EH (cell line): ENCODE measurements around the gene OAS2.
A peak's percentile ranks its signal among the peaks of the same experiment; 100 is the strongest.

Source experiments
- DNase-seq: peaks from one replicate; pipeline ENCODE4 v3.0.0-alpha.2; 2015; ENCODE audit warnings: low read depth

Gene OAS2

DNA sequence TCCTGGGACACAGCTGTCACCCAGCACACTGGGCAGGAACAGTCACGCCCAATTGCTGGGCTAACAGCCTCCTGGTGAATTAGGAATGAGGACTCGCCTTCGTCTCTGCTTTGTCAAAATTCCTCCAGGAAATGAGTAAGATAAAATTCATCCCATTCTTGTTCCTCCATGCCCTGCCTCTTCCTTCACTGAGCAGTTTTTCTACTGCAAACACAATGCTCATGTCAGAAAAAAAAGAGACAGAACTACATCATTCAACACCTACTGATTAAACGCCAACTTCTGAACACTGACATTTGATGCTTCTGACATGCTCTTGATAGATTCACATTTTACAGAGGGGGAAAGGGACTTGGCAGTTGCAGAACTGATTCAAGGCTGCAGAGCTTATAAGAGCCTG is 40.7 kb downstream of the OAS2 start:
- DNase-seq = peak; percentile 48

DNA sequence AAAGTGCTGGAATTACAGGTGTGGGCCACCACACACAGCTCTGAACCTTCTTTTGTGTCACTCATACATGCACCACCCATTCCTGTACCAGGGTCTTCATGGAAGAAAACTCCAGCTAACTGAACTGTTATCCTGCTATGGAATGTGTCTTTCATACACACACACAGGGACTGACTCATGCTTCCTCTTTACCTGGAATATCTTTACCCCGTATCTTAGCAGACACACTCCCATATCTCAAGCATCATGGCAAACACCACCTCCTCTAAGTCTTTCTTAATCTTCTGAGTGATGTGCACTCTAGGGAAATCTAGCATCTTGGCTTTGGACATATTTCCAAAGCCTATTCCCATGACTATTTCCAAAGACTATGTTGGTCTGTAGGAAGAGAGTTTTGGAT is 43.2 kb downstream of the OAS2 start:
- DNase-seq = no peak

DNA sequence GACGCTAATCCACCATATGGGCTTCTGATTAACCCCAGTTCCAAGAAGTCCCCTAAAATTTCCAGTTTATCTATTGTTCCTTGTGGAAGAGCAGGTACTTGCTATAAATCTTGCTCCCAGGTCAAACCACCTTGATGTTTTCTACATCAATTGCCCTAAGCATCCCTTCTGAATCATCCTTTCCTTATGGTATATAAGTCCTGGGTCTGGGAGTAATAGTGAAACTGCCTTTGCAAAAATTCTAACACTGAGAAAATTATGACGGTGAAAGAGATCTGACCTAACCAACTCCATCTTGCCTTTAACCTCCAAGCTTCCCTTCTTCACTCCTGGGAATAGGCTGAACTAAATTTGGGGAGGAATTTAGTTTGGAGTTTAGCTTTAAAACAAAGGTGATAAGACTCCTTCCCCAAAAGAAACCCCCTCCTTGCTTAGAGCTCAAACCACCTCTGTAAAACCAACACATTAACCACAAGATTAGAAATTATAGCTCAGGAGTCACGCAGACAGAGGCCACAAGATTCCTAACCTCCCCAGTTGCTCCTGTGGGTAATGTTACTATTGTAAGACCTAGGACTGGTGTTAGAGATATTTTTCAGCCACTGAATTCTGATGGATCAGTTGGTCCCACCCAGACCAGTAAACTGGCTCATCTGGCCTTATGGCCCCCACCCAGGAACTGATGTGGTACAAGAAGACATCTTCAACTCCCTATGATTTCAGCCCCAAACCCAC is 44.4 kb downstream of the OAS2 start:
- no peak for DNase-seq

DNA sequence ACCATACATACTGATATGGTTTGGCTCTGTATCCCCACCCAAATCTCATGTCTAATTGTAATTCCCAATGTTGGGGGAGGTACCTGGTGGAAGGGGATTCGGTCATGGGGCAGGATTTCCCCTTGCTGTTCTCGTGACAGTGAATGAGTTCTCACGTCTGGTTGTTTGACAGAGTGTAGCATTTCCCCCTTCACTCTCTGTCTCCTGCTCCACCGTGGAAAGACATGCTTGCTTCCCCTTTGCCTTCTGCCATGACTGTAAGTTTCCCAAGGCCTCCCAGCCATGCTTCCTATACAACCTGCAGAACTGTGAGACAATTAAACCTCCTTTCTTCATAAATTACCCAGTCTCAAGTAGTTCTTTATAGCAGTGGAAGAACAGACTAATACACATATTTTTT is 49.4 kb downstream of the OAS2 start:
- DNase-seq = no peak

DNA sequence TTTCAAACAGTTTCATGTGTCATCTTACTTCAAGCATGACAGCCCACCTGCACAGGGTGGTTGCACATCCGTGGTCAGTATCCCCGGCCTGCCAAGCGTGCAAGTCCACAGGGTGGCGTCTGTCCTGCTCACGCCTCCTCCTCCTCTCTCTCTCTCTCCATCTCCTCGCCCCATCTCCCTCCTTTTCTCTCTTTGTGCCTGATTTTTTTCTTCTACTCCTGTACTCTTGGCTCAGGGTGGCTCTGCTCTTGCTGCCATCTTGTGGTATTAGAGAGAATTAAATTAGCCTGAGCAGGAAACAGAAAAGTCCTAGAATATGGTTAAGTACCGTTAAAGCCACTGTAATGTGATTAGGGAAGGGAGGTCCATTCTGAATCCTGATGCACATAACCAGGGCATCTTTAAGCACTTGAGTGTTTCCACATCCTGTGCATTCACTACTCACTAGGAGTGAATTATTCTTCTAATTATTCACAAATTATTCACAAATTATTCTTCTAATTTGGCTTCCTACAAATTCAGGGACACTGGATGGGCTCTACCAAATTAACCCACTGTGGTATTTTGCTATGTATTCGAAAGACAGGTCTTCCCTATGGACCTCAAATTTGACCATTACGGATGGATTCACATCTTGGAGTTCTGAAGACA is 52.7 kb downstream of the OAS2 start:
- DNase-seq = peak; percentile 69

DNA sequence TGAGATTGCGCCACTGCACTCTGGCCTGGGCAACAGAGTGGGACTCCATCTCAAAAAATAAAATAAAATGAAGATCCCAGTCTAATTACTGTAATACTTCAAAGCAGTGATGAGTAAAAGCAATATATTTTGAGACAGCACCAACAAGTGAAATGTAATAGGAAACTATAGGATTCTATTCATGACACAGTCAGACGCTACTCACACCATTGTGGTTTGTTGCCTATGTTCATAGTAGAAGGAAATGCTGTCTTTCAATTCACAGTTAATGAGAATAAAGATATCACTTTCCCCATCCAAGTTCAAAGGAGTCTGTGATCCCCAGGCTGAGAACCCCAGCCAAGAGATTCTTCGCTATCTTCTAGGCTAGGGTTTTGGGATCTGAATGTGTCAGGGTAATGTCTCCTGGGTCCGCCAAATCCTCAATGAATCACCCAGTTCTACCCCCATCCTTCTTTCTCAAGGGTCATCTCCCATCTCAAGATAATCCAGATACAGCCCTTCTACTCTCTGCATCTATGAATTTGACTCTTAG is 61.7 kb downstream of the OAS2 start:
- DNase-seq = no peak

DNA sequence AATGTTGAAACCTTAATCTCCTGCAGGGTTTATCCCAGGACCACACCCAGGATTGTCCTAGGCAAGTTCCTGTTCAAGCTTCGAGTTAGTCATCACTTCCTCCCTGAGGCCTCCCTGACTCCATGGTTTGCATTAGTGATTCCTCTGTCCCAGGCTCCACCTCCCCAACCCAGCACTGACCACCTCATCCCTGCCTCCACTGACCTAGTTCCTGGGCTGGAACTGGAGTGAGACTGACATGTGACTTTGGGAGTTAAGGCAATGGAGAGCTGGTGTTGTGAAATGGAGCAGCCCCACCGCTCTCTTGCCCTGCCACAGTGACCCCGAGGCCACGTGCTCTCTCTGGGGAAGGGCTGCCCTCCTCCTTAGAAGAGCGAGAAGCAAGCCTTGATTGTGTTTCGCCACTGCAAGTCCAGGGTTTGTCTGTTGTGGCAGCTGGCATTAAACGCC is 62.4 kb downstream of the OAS2 start:
- peak; percentile 64 for DNase-seq

DNA sequence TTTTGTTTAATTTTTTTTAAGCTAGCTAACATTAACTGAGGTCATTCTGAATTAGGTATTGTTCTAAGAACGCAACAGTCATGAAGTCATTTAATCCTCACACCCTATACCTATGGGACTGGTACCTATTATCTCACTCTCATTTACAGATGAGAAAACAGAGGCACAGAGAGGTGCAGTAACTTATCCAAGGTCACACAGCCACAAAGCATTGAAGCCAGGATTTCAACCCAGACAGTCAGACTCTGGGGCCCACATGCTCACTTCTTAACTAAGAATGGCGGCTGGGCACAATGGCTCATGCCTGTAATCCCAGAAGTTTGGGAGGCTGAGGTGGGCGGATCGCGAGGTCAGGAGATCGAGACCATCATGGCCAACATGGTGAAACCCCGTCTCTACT is 63.2 kb downstream of the OAS2 start:
- DNase-seq = no peak

DNA sequence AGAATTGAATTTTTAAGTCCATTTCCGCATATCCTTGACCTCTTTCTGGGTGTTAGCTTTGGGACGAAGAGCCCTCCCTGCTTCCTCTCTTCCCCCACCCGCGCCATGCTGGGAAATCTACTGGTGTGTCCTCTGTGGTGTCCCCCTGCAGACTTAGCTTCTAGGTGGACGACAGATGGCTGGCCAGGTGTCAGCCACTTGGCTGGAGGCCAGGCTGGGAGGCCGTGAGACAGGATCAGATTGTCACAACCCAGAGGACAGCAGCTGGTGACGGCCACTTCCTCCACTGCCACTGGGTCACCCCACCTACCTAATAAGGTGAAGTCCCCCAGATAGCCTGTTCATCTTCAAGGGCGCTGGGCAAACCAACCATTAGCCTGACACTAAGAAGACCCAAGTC is 64.9 kb downstream of the OAS2 start:
- DNase-seq = no peak

DNA sequence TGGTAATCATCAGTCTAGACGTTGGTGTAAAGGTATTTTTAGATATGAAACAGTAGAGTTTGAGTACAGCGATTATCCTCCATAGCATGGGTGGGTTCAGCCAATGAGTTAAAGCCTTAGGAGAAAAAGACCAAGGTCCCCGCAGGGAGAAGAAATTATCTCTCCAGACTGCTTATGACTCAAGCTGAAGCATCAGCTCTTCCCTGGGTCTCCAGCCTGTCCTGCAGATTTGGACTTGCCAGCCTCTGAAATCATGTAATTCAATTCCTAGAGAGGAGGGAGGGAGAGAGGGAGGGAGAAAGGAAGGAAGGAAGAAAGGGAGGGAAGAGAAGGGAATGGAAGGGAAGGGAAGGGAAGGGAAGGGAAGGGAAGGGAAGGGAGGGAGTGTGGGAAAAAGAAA is 66.2 kb downstream of the OAS2 start:
- DNase-seq = no peak

DNA sequence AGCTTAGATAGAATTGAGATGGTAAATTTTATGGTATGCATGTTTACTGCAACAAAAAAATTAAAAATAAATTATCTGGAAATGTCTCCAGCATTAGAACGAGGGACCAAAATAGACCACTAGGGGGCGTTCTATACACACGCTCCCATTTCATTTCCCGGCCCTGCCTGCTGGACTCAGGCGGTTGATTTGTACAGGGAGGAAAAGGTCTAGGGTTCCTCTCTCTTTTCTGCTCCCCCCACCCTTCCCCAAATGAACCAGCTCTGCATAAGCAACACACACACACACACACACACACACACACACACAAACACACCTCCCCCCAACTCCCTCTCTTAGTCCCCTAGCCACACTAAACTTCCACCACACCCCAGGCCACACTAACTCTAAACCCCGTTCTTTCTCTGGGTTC is 70.4 kb downstream of the OAS2 start:
- peak; percentile 64 for DNase-seq

DNA sequence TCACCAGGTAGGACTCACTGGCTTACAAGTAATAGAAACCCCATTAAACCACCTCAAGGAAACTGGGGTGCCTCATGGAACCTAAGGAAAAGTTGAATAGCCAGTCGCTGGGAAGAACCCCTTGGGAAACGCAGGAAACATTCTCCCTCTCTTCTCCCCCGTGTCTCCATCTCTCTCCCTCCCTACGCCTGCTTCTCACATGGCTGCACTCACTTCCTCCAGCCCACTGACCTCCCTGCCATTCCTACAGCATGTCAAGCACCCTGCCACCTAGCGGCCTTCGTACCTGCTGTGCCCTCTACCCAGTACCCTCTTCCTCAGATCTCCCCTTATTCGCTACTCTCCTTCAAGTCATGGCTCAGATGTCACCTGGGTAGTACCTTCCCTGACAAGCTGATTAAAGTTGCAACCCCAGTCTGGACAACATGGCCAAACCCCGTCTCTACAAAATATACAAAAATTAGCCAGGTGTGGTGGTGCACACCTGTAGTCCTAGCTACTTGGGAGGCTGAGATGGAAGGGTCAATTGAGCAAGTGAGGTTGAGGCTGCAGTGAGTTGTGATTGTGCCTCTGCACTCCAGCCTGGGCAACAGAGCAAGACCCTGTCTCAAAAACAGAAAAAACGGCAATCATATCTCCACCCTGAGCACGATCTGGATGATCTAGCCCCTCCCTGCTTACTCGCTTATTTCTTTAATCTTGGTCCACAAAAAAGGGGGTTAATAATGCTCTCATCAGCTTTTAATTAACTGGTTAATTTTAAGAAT is 71.8 kb downstream of the OAS2 start:
- DNase-seq = peak; percentile 15

DNA sequence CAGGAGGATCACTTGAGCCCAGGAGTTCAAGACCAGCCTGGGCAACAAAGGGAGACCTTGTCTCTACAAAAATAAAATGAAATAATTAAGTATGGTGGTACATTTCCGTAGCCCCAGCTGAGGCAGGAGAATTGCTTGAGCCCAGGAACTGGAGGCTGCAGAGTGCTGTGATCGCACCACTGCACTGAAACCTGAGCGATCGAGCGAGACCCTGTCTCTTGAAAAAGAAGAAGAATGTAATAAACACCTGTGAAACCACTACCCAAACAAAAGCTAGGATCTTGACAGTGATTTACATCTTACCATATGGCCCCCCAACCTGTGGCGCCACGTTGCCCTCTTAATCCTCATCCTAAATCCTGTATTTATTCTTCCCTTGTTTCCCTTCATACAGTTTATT is 72.5 kb downstream of the OAS2 start:
- DNase-seq = no peak

DNA sequence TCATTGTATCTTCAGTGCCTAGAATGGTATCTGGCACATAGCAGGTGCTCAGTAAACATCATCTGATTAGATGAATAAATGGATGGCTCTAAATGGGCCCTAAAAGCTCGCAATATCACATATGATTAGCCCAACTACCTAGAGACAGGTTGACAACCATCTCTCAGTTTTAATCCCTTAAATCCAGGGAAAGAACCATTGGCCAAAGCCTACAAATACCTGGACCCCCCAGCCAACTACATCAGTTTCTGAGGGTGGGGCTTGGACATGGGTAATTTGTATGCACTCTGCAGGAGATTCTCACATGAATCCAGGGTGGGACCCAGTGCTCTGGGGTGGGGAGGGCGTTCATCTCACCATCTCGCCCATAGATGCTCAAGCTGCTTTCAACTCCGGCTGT is 73.4 kb downstream of the OAS2 start:
- no peak for DNase-seq

DNA sequence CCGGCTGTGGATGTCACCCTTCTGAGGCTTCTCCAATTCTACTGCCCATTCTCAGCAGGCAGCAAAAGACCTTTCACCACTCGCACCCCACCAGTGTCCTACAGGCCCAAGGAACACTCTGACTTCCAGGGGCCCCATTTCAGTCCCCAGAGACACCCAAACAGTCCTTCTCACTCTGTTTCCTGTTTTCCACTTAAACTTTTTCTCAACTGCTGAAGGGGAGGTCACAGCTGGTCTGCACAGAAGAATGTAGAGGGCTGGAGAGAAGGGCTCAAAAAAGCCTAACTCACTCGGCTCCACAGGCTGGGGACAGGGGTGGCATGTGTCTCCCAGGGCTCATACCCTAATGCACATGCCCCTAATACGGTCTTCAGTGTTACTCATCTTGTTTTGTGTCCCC is 74.0 kb downstream of the OAS2 start:
- DNase-seq = no peak

DNA sequence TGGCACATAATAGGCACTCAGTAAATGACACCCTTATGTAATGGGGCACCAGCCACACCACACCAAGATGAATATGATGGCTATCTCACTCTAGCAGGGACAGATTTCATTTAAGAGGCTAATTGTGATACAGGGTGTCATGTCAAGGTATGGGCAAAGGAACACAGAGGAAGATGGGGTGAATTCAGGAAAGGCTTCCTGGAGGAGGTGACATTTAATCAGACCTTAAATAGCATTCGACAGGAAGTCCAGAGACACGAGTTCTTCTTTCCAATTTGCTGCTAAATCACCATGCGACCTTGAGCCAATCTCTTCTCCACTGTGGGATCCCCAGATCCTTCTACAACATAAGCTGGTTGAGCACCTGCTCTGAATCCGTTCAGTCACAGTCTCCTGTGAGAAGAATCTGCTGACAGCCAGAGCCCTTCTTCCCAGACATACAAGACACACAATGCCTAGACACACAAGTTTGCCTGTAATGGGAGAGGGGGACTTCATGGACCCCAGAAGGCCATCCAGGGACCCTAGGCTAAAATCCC is 76.7 kb downstream of the OAS2 start:
- DNase-seq = no peak

DNA sequence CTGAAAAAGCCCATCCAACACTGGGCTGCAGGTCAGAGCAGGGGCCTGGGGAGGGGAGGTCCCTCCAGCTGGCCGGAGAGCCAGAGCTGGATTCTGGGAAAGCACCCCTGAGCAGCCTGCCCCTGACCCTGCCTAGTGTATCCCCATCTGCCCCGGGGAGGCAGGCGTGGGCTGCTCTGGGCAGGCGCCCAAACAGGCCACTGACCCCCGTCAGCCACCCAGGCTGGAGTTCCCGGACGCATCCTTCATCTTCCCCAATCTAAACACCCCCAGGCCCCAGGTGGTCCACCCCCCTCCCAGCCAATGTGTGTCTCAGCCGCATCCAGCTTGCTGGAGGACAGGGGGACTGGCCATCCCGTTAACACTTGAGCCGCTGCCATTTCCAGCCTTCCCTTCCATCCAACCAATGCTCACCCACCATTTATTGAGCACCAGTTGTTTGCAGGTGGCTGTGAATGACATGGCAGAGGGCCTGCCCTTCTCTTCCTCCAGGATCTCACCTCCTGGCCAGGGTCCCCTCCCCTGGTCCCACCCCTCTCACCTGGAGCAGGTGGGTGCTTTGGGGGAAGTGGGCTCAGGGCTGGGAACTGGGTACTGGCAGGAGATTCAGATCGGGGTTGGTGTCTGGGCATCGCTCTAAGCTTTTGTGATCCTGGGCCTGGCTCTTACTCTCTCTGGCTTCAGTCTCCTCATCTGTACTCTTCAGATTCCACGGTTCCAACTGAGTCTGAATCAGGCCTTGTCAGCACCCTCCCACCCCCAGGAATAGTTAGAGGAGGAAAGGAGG is 77.5 kb downstream of the OAS2 start:
- no peak for DNase-seq

DNA sequence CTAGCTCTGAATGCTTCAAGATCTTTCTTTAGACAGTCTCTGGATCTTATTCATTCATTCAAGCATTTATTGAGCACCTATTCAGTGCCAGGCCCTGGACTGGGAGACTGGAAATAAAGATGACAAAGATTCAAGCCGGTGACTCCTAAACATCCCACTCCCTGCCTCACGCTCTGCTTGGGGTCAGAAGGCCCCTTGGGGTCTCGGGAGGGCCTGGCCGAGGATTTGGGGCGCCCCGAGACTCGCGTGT is 78.0 kb downstream of the OAS2 start:
- no peak for DNase-seq

DNA sequence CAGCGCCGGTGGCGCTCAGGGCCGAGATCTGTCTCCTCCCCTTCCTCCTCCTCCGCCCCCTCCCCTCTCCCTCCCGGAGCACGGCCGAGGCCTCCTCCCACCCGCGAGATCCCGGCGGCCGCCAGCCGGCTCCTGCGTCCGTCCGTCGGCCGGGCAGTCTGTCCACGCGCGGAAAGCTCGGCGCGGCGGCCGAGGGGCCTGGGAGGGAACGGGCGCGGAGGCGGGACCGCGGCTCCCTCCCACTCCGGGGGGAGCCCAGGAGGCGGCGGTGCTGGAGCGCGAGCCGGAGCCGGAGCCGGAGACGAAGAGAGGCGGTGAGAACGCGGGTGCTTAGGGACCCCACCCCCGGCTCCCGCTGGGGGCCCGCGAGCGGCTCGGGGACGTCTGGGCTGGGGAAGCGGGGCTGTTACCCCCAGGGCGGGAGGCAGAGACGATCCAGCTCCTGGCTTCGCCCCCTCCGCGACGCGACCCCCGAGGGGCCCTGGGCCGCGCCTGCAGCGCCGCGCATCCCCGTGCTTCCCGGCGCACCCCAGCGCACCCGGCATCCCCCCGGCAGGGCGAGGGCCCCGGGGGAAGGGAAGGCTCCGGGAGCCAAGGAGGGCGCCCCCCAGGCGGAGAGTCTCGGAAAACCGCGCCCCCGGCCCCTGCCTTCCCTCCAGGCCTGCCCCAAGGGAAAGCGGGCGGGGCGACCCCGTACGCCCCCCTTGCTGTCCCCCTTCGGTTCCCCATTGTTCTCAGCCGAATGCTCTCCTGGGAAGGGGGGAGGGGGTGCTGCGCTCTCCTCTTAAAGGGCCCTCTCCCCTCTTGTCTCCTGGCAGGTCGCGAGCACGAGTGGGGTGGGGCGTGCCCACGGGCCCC is 78.5 kb downstream of the OAS2 start, which contains the start of gene DTX1:
Gene DTX1, plus strand, starts transcription at position 100 of the 858 bp plus-strand sequence. CDS start 1,463 bp downstream, outside the sequence.
- no peak for DNase-seq

DNA sequence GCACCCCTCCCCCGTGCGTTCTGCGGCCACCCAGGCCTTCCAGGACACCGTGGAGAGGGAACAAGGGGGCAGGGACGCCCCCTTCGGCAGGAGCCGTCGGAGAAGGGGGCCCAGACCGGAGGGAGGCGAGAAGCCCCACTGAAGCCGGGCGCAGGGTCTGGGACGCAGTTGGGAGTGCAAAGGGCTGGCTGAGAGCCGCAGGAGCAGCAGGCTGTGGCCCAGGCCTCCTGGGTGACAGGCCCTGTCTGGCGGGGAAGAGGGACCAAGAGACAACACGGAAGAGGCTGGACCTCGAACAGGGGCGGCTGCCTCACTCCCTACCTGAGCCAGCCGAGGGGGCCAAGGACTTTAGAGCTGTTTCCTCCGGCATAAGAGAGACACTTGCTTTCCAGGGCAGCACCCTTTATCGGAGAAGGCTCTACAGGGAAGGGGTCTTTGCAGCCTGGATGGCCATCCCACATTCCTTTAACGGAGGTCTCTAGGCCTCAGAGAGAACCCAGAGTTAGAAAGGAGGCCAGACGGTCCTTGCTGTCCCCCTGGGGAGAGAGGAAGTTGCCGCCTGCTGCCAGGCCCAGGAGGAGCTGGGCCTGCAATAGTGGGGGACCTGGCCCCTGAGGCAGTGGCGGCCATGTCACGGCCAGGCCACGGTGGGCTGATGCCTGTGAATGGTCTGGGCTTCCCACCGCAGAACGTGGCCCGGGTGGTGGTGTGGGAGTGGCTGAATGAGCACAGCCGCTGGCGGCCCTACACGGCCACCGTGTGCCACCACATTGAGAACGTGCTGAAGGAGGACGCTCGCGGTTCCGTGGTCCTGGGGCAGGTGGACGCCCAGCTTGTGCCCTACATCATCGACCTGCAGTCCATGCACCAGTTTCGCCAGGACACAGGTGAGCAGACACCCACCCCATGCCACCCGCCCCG is 79.5 kb downstream of the OAS2 start:
- no peak for DNase-seq
